ENCODE data around the gene OVAAL.

DNA sequence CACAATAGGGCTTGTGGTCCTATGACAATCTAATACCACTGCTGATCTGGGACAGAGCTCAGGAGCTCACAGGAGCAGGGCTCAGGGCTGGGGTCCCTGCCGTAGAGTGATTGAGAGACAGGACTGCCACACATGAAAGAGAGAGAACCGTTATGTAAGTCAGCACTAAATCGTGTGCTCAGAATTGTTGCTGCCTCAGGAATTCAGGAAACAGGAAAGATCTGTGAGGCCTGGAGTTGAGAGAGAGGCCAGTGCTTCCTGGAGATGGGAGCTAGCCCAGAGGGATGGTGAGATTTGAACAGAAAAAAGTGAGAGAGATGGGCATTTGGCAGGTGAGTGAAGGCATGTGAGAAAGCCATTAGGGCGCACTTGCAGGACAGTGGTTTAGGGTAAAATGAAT is 38.9 kb upstream of the OVAAL start:
- TF ChIP-seq, protein P1, sequence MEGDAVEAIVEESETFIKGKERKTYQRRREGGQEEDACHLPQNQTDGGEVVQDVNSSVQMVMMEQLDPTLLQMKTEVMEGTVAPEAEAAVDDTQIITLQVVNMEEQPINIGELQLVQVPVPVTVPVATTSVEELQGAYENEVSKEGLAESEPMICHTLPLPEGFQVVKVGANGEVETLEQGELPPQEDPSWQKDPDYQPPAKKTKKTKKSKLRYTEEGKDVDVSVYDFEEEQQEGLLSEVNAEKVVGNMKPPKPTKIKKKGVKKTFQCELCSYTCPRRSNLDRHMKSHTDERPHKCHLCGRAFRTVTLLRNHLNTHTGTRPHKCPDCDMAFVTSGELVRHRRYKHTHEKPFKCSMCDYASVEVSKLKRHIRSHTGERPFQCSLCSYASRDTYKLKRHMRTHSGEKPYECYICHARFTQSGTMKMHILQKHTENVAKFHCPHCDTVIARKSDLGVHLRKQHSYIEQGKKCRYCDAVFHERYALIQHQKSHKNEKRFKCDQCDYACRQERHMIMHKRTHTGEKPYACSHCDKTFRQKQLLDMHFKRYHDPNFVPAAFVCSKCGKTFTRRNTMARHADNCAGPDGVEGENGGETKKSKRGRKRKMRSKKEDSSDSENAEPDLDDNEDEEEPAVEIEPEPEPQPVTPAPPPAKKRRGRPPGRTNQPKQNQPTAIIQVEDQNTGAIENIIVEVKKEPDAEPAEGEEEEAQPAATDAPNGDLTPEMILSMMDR (conservative IDR thresholded peaks at IDR 0.05; ENCODE audit: low read length): no peak
- no peak for TF ChIP-seq EZH2phosphoT487 (IDR thresholded peaks at IDR 0.05; ENCODE audit: borderline replicate concordance, low read depth, low read length)

Data from OCI-LY7 (cell line).